HS-5 (cell line): ENCODE data around the gene DMD.
A peak's percentile ranks its signal among the peaks of the same experiment; 100 is the strongest.

ENCODE experiments used
- DNase-seq: peaks from one replicate; pipeline ENCODE4 v3.0.0-alpha.2; 2012; ENCODE audit warnings: low read depth

The DMD gene

GRCh38 chrX:31854716-31855115 lies 1356.6 kb downstream of the DMD start:
- no peak for DNase-seq

GRCh38 chrX:31851761-31852160 lies 1359.6 kb downstream of the DMD start:
- no peak for DNase-seq

GRCh38 chrX:31847773-31848172 lies 1363.6 kb downstream of the DMD start:
- no peak for DNase-seq

GRCh38 chrX:31845003-31845402 lies 1366.3 kb downstream of the DMD start:
- no peak for DNase-seq

GRCh38 chrX:31838617-31839016 lies 1372.7 kb downstream of the DMD start:
- DNase-seq, result no peak

GRCh38 chrX:31837445-31838049 lies 1373.8 kb downstream of the DMD start:
- no peak for DNase-seq

- DNase-seq, result no peak
Measured at GRCh38 chrX:31836479-31836878, 1374.9 kb downstream of the DMD start.

GRCh38 chrX:31832263-31832662 lies 1379.1 kb downstream of the DMD start:
- peak; percentile 3 for DNase-seq

GRCh38 chrX:31820430-31821210 lies 1390.7 kb downstream of the DMD start:
- no peak for DNase-seq

- no peak for DNase-seq
Measured at GRCh38 chrX:31819455-31819854, 1391.9 kb downstream of the DMD start.

- no peak for DNase-seq
Measured at GRCh38 chrX:31811106-31811505, 1400.2 kb downstream of the DMD start.

GRCh38 chrX:31808357-31808756 lies 1403.0 kb downstream of the DMD start:
- DNase-seq, result no peak

GRCh38 chrX:31807165-31807564 lies 1404.2 kb downstream of the DMD start:
- DNase-seq, result no peak

GRCh38 chrX:31805781-31806180 lies 1405.6 kb downstream of the DMD start:
- DNase-seq, result no peak

- DNase-seq, result no peak
Measured at GRCh38 chrX:31800219-31800618, 1411.1 kb downstream of the DMD start.

GRCh38 chrX:31796624-31797023 lies 1414.7 kb downstream of the DMD start:
- no peak for DNase-seq

- no peak for DNase-seq
Measured at GRCh38 chrX:31747411-31747810, 1463.9 kb downstream of the DMD start.

- DNase-seq, result no peak
Measured at GRCh38 chrX:31743004-31743403, 1468.3 kb downstream of the DMD start.

- DNase-seq, result no peak
Measured at GRCh38 chrX:31717474-31717873, 1493.9 kb downstream of the DMD start.

GRCh38 chrX:31715675-31716074 lies 1495.7 kb downstream of the DMD start:
- no peak for DNase-seq

GRCh38 chrX:31714797-31715196 lies 1496.6 kb downstream of the DMD start:
- no peak for DNase-seq

GRCh38 chrX:31713120-31713519 lies 1498.2 kb downstream of the DMD start:
- DNase-seq, result no peak

GRCh38 chrX:31711166-31711565 lies 1500.2 kb downstream of the DMD start:
- no peak for DNase-seq

- no peak for DNase-seq
Measured at GRCh38 chrX:31708116-31708515, 1503.2 kb downstream of the DMD start.
